Left lung (tissue), 10 donors: ENCODE measurements around the gene PCK1. TPM values are rescaled to one million over a fixed set of nuclear protein-coding genes. Genes with fewer than 3 reads are reported as not detected.
A peak's percentile ranks its signal among the peaks of the same experiment; 100 is the strongest.

Experiments used
- ATAC-seq: fragments of 200-7000 bp; cut with Tn5 transposase; one replicate; pipeline ENCODE4 v1.9.1; 2020; ENCODE audit warnings: moderate library complexity
- DNase-seq, 4 donors: peaks; one replicate each; pipeline ENCODE4 v3.0.0-alpha.2; 2013 to 2020
- H3K27ac ChIP-seq, 2 donors: fragments of 200-600 bp; sonication (generic) in 1 of 2; one replicate each; pipeline versions ENCODE4 v1.5.0 to v1.8.0; 2020 to 2021
- H3K27me3 ChIP-seq, 2 donors: fragments of 200-600 bp; sonication (generic) in 1 of 2; one replicate each; pipeline versions ENCODE4 v1.5.0 to v1.8.0; 2020 to 2021
- H3K36me3 ChIP-seq, 2 donors: fragments of 200-600 bp; sonication (generic) in 1 of 2; one replicate each; pipeline versions ENCODE4 v1.5.0 to v1.8.0; 2020 to 2021
- H3K4me1 ChIP-seq, 2 donors: fragments of 200-600 bp; one replicate each; pipeline ENCODE4 v1.8.0; 2021
- H3K4me3 ChIP-seq, 2 donors: fragments of 200-600 bp; sonication (generic) in 1 of 2; one replicate each; pipeline versions ENCODE4 v1.5.0 to v1.8.0; 2020 to 2021; ENCODE audit warnings: mild to moderate bottlenecking in 1 of 2
- H3K9me3 ChIP-seq, 2 donors: fragments of 200-600 bp; sonication (generic) in 1 of 2; one replicate each; pipeline versions ENCODE4 v1.5.0 to v1.8.0; 2020 to 2021
- intact Hi-C, 2 donors: fragments of 100-400 bp; cut with DNase I; formaldehyde crosslinking; loops; one replicate each; pipeline versions ENCODE4 v1.11.2 to v1.14.2; 2022
- polyA plus RNA-seq, 6 donors: library from polyadenylated mRNA; unstranded; fragments of 120-200 nt; gene quantifications; one replicate each; pipeline ENCODE4 v1.2.1, GENCODE V29; 2013; ENCODE audit not compliant: insufficient read length in 6 of 6
- total RNA-seq, 2 donors: library from RNA; stranded (reverse); fragmentation: NEBNext Ultra II Directional; extraction: Animal tissue kit (Norgen Biotek cat#: 25700); gene quantifications; one replicate each; pipeline ENCODE4 v1.2.1, GENCODE V29; 2021
- TF ChIP-seq, protein P1 (sequence below), 2 donors: fragments of 200-600 bp; sonication (generic) in 1 of 2; IDR thresholded peaks; one replicate each; pipeline versions ENCODE4 v1.5.0 to v1.8.0; 2021; ENCODE audit warnings: antibody characterized with exemption in 2 of 2
- donor health status: DM: no; HTN: yes; CAD: no.
- donor health status: DM: no; HTN: no; CAD: no.

PCK1 gene
- total and polyA plus RNA-seq, 8 donors: 0.08 to 0.41 (median 0.29) TPM; not detected in 2

DNA sequence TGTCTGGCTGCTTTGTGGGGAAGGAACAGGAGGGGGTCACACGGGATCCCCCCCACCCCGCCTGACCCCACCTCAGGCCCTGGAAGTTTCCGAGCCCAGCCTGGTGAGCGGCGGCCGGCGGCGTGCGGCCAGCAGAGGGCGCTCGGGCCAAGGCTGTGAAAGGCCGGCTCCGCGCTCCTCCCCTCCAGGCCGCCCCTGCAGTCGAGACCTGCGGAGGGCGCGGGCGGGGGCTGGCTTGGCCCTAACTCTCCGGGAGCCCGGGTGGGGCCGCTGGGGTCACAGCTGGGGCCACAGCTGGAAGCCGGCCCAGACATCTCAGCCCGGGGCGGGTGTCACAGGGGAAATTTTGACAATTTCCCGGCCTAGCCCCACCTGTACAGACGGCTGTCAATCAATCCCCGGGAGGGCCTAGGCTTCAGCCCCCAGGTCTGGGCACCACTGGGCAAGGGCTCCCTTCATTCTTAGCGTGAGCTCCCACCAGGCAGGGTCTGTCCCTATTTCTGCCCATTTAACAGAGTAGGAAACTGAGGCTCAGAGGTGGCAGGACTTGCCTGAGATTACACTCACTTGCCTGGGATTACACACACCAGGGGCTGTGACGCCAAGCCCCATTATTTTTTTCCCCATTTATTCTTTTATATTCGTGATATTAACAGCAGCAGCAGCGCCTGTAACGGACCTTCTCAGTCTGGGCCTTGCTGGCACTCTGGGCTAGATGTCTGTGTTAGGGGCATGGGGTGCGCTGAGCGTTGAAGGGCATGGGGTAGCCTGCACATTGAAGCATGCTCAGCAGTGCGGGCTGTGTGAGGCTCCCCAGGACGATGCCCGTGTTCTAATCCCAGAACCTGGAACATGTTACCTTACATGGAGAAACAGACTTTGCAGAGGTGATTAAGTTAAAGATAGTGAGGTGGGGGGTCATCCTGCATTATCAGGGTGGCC, 36.4 kb downstream of the PCK1 start:
- TF ChIP-seq, protein P1, sequence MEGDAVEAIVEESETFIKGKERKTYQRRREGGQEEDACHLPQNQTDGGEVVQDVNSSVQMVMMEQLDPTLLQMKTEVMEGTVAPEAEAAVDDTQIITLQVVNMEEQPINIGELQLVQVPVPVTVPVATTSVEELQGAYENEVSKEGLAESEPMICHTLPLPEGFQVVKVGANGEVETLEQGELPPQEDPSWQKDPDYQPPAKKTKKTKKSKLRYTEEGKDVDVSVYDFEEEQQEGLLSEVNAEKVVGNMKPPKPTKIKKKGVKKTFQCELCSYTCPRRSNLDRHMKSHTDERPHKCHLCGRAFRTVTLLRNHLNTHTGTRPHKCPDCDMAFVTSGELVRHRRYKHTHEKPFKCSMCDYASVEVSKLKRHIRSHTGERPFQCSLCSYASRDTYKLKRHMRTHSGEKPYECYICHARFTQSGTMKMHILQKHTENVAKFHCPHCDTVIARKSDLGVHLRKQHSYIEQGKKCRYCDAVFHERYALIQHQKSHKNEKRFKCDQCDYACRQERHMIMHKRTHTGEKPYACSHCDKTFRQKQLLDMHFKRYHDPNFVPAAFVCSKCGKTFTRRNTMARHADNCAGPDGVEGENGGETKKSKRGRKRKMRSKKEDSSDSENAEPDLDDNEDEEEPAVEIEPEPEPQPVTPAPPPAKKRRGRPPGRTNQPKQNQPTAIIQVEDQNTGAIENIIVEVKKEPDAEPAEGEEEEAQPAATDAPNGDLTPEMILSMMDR (IDR thresholded peaks at IDR 0.05): peak; percentile 95 to 96
- H3K4me3 ChIP-seq: no peak overlapping the region
- DNase-seq (peak; percentile 56 to 94 (median 66)), ATAC-seq (peak; percentile 93)
- no peaks in the 10 kb centered on the region for H3K36me3 ChIP-seq
- intact Hi-C loops: loop anchor here (5.0 to 10.0 kb wide), 3 partner anchors 92 to 610 kb away; no protein-coding TSS in a partner anchor
- H3K4me1 ChIP-seq: peaks cover 0 to 7% of the 10 kb centered on the region in 2 donors
- H3K9me3 ChIP-seq: no peaks in the 10 kb centered on the region
- peaks cover 0 to 4% of the 10 kb centered on the region in 2 donors for H3K27me3 ChIP-seq
- H3K27ac ChIP-seq: no peak overlapping the region

DNA sequence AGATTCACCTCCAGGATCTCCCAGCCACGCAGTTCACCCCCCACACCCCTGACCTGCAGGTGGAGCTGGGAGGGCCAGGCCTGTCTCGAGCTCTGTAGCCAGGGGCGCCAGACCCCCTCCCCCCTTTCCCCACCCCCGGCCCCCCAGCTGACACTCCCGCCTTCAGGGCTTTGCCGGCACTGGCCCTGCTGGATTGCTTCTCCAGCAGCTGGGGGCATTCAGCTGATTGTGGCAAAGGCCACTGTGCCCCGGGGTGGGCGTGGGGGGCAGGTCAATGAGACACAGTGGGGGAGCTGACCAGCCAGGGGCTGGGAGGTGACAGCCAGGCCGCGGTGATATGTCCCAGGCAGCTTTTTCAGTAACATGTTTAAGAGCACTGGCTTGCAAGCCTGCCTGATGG, 37.1 kb downstream of the PCK1 start:
- TF ChIP-seq, protein P1 (IDR thresholded peaks at IDR 0.05): no peak
- Histone ChIP-seq H3K9me3 (no peaks in the 10 kb centered on the region), H3K36me3 (no peaks in the 10 kb centered on the region), H3K27me3 (peaks cover 0 to 4% of the 10 kb centered on the region in 2 donors), H3K4me3 (no peak overlapping the region), H3K27ac (no peak overlapping the region), H3K4me1 (peaks cover 0 to 7% of the 10 kb centered on the region in 2 donors)
- intact Hi-C loops: loop anchor here (5.0 to 10.0 kb wide), 3 partner anchors 93 to 609 kb away; no protein-coding TSS in a partner anchor
- DNase-seq (peak in 1 of 4 donors; percentile 72), ATAC-seq (no peak)

DNA sequence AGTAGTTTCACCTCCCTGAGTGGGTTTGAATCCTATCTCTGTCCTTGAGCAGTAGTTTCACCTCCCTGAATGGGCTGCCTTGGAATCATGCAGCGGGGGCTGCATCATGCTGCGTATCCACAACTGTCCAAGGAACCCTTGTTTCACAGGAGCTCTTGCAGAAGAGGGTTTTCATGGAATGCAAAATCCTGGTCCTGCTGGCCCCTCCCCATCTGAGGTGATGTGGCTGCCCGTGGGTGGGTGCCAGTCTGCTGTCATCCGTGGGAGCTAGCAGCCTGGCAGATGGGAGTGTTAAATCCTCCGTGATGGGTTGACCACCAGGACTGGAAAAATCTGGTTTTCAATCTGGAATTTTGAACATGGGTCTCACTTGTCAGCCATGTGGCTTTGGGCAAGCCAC, 37.6 kb downstream of the PCK1 start:
- intact Hi-C loops: loop anchor here (5.0 to 10.0 kb wide), 3 partner anchors 94 to 609 kb away; no protein-coding TSS in a partner anchor
- TF ChIP-seq, protein P1 (IDR thresholded peaks at IDR 0.05): no peak

DNA sequence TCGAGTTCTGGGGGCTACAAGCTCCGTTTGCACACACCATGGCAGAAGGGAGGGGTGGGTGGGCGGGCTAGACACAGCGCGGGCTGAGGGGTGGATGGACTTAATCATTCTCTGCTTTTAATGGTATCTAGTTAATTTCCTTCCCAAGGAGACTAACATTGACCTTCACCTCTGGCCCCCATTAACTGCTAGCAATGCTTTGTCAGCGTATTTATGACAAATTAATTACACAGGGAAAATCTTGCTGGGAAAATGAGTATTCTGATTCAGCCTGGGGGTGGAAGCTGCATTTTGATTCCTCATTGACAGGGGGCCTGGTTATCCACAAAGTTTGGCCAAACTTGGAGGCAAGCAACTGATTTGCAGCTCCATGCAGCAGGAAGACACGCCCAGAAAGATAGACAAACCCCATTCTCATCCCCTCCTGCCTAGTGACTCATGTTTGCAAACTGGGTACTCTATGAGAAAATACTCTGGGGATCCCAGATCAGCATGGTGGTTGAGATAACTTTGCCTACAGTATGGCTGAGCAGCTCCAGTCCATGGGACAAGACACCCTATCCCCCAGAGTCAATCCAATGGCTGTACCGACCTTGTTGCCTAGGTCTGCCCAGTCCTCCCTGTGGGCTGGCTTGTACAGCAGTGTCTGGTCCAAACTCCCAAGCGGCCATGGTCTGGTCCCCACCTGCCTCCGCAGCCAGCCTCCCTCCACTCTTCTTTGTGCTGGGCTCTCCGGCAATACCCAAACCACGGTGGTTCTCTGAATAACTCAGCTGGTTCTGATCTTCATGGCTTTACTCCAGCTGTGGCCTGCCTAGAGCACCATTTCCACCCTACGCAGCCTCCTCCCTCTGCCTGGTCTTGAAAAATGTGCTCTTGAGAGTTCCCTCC, 39.7 kb downstream of the PCK1 start:
- ATAC-seq (no peak), DNase-seq (peak in 1 of 4 donors; percentile 17)
- TF ChIP-seq, protein P1 (IDR thresholded peaks at IDR 0.05): no peak
- H3K27ac ChIP-seq: no peak overlapping the region
- no peaks in the 10 kb centered on the region for H3K9me3 ChIP-seq
- no peak overlapping the region for H3K4me3 ChIP-seq
- H3K36me3 ChIP-seq: no peaks in the 10 kb centered on the region
- H3K27me3 ChIP-seq: peaks cover 0 to 4% of the 10 kb centered on the region in 2 donors
- H3K4me1 ChIP-seq: peaks cover 0 to 7% of the 10 kb centered on the region in 2 donors
- intact Hi-C loops: no loop called here

More for the DNA sequence above, 37.6 kb downstream of the PCK1 start:
- ATAC-seq: no peak
- Histone ChIP-seq H3K27me3 (peaks cover 0 to 4% of the 10 kb centered on the region in 2 donors), H3K4me1 (peaks cover 0 to 7% of the 10 kb centered on the region in 2 donors), H3K4me3 (no peak overlapping the region), H3K36me3 (no peaks in the 10 kb centered on the region), H3K9me3 (no peaks in the 10 kb centered on the region), H3K27ac (no peak overlapping the region)
- peak in 1 of 4 donors; percentile 12 for DNase-seq
